ENCODE data around the gene MAL. TPM values are rescaled to one million over a fixed set of nuclear protein-coding genes. Genes with fewer than 3 reads are reported as not detected.

MAL gene
- total and polyA plus RNA-seq, 2 of the 8 experiments (the other 6 are each of a cell fraction or from before 2014, with no cell fraction given), result not detected

- Histone ChIP-seq H3K4me3 (ENCODE audit: extremely low read depth in 1 of 4, insufficient read depth in 2 of 4, low read depth in 3 of 4, low read length in 4 of 4) (no peak overlapping the region), H3K9me3 (ENCODE audit: insufficient read depth in 2 of 2, low read depth in 1 of 2, low read length in 1 of 2) (peaks cover 70 to 87% of the 10 kb centered on the region in 2 experiments), H2BK12ac (ENCODE audit: low read depth, low read length) (no peak overlapping the region), H3K23me2 (ENCODE audit: low read depth, low read length) (no peaks in the 10 kb centered on the region), H2BK15ac (ENCODE audit: low read length) (no peak overlapping the region), H3K36me3 (ENCODE audit: control insufficient read depth in 2 of 4, insufficient read depth in 4 of 4, low read length in 3 of 4) (no peaks in the 10 kb centered on the region), H3K9ac (replicated peaks in 1 of 4; ENCODE audit: extremely low read depth in 1 of 4, low read depth in 3 of 4, low read length in 3 of 4) (no peak overlapping the region), H3K56ac (replicated peaks; ENCODE audit: insufficient read length, low read depth, low read length) (no peak overlapping the region), H3K79me2 (ENCODE audit: control insufficient read depth in 1 of 2, insufficient read depth in 2 of 2, low read length in 2 of 2) (no peaks in the 10 kb centered on the region), H3K27me3 (replicated peaks in 1 of 4; ENCODE audit: control insufficient read depth in 3 of 4, extremely low read depth in 1 of 4, insufficient read depth in 3 of 4, low read length in 3 of 4) (no peaks in the 10 kb centered on the region; a peak in 1 of 7 replicates), H4K5ac (ENCODE audit: insufficient read length, low read depth, low read length) (no peak overlapping the region), H3K14ac (ENCODE audit: insufficient read length) (no peak overlapping the region), H3K79me1 (ENCODE audit: low read depth, low read length) (no peaks in the 10 kb centered on the region), H3K4ac (replicated peaks; ENCODE audit: insufficient read length, low read depth, low read length) (no peak overlapping the region), H2BK20ac (ENCODE audit: low read length) (no peak overlapping the region), H4K8ac (ENCODE audit: extremely low read depth, insufficient read depth, low read length) (no peak overlapping the region), H2BK5ac (ENCODE audit: low read depth, low read length) (no peak overlapping the region), H3K23ac (ENCODE audit: insufficient read length) (no peak overlapping the region), H4K20me1 (replicated peaks in 1 of 2; ENCODE audit: control insufficient read depth in 1 of 2, insufficient read depth in 2 of 2, low read length in 2 of 2) (no peaks in the 10 kb centered on the region), H3K4me1 (replicated peaks in 1 of 4; ENCODE audit: control insufficient read depth in 3 of 4, insufficient read depth in 4 of 4, low read length in 3 of 4) (no peaks in the 10 kb centered on the region; a peak in 1 of 7 replicates), H3K4me2 (ENCODE audit: insufficient read depth in 1 of 2, low read depth in 2 of 2, low read length in 2 of 2) (no peak overlapping the region), H2BK120ac (replicated peaks; ENCODE audit: low read depth, low read length) (no peak overlapping the region), H2AK5ac (ENCODE audit: low read depth, low read length) (no peak overlapping the region), H2AFZ (ENCODE audit: low read length) (no peak overlapping the region), H3K18ac (ENCODE audit: extremely low read depth, low read length) (no peak overlapping the region), H4K91ac (replicated peaks; ENCODE audit: insufficient read length, low read length) (no peak overlapping the region), H3K27ac (ENCODE audit: low read depth, low read length) (no peak overlapping the region)
- ChIA-PET POLR2A (ENCODE audit: partially characterized antibody) (no interaction called here), CTCF (ENCODE audit: partially characterized antibody) (no interaction called here)
- FAIRE-seq, result no peak
- no peak for DNase-seq (ENCODE audit: low read depth in 1 of 2, low spot score in 2 of 2)
- WGBS, 2 experiments (ENCODE audit: extremely low coverage in 1 of 2, insufficient coverage in 1 of 2, insufficient read length in 1 of 2, insufficient replicate concordance in 2 of 2, low coverage in 1 of 2, low lambda C conversion rate in 2 of 2, missing lambda C conversion rate in 1 of 2), result 91% methylated on average over 5 of the region's 8 CpGs; no CpG with 5 or more reads in 1 of the 2 experiments
- no peak for TF ChIP-seq CHD7 (IDR thresholded peaks at IDR 0.05; ENCODE audit: insufficient replicate concordance, low read length)
These were observed 20.8 kb upstream of the MAL start for GRCh38 chr2:95004711-95005110.

Data from H1 (cell line).